Activated CD4-positive, alpha-beta T cell treated with anti-CD3 and anti-CD28 coated beads, Interleukin-2, amount 10 ng/mL, durations not matched to agents 7 days and 5 days (primary cell): ENCODE measurements around the gene TMEM143. TPM values are rescaled to one million over a fixed set of nuclear protein-coding genes. Genes with fewer than 3 reads are reported as not detected.

Source experiments
- CTCF ChIA-PET: fragments of 350-600 bp; sonication (Branson Sonifier 250); formaldehyde crosslinking; loops from one replicate; lab custom pipeline; 2021; ENCODE audit warnings: antibody characterized with exemption; lab: Charles Lee
- POLR2A ChIA-PET: fragments of 350-600 bp; sonication (Branson Sonifier 250); formaldehyde crosslinking; loops from one replicate; lab custom pipeline; 2021; ENCODE audit warnings: antibody characterized with exemption; lab: Charles Lee
- DNase-seq: peaks from one replicate; pipeline ENCODE4 v3.0.0-alpha.2; 2020
- H3K27ac Mint-ChIP-seq: one replicate; pipeline ENCODE4 v1.8.0; 2021; ENCODE audit warnings: mild to moderate bottlenecking, moderate library complexity, mixed read lengths
- H3K27me3 Mint-ChIP-seq: one replicate; pipeline ENCODE4 v1.8.0; 2021; ENCODE audit warnings: mixed read lengths
- H3K36me3 Mint-ChIP-seq: one replicate; pipeline ENCODE4 v1.8.0; 2021; ENCODE audit warnings: low read depth, mixed read lengths
- H3K4me1 Mint-ChIP-seq: one replicate; pipeline ENCODE4 v1.8.0; 2021; ENCODE audit warnings: mixed read lengths
- H3K4me3 Mint-ChIP-seq: one replicate; pipeline ENCODE4 v1.8.0; 2021; ENCODE audit warnings: mild to moderate bottlenecking, moderate library complexity, mixed read lengths
- H3K9me3 Mint-ChIP-seq: one replicate; pipeline ENCODE4 v1.8.0; 2021; ENCODE audit warnings: mixed read lengths
- total RNA-seq, 2 experiments: library from RNA; stranded (reverse); gene quantifications; one replicate each; pipeline ENCODE4 v1.2.3, GENCODE V29; 2021

TMEM143 gene
- total RNA-seq, 2 experiments from 2014 or later, result 19.0 to 21.7 TPM

DNA sequence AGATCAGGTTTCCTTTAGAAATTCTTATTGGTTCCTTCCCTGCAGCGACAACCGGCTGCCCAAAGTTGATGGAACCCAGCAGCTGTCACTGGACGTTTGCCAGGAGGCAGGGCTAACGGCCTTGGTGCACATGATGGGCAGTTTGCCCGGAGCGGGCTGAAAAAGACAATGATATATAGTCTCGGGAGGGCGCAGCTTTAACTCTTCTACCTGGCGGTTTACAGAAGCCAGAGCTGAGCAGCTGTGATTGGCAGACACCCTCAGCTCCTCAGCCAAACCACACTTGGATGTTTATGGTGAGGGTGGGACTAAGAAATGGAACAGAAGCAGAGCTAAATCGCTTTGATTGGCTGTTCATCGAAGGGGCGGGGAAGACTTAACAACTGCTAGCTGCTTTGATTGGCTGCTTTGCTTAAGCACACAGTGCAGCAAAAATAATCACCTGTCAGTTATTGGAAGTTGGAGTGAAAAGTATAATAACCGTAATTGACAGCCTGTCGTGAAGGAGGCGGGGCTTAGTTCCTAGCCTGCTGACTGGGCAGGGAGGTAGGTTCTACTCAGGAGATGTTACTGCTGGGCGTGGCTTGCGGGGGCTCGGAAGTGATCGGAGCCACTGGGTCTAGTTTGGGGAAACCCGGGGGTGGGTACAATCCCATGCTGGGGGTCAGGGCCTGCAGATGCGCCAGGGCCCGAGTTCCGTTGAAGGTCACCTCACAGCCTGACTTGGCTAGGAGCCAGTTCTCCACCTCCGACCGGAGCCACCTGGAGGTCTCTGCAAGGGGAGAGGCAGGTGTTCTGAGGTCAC lies 30.9 kb downstream of the TMEM143 start:
- Mint-ChIP-seq H3K4me1 (peaks cover 51% of the 10 kb centered on the region), H3K27me3 (no peaks in the 10 kb centered on the region), H3K27ac (peak overlapping the region; percentile 90), H3K36me3 (peaks cover 51% of the 10 kb centered on the region), H3K9me3 (no peaks in the 10 kb centered on the region), H3K4me3 (peak overlapping the region; percentile 81)
- ChIA-PET POLR2A (interaction anchor here (1.2 to 2.4 kb wide), 2 partner anchors 9 to 11 kb away, joined by 7 to 21 read pairs; a partner anchor contains a TSS), CTCF (interaction anchor here (0.5 to 4.6 kb wide), 17 partner anchors 9 to 1028 kb away, joined by 3 to 83 read pairs (median 9); partner anchors contain the start of genes EMP3, RPL18, SPHK2 and SYNGR4)
- peak; percentile 99 for DNase-seq

- Mint-ChIP-seq H3K9me3 (no peaks in the 10 kb centered on the region), H3K27ac (peak overlapping the region; percentile 90), H3K4me3 (peak overlapping the region; percentile 81), H3K36me3 (peaks cover 56% of the 10 kb centered on the region), H3K27me3 (no peaks in the 10 kb centered on the region), H3K4me1 (peaks cover 57% of the 10 kb centered on the region)
- DNase-seq, result no peak
- ChIA-PET CTCF (interaction anchor here (0.5 to 4.6 kb wide), 9 partner anchors 9 to 1028 kb away, joined by 3 to 83 read pairs (median 3); partner anchors contain the start of gene EMP3), POLR2A (interaction anchor here (1.2 to 2.4 kb wide), 2 partner anchors 9 to 11 kb away, joined by 7 to 21 read pairs; a partner anchor contains a TSS)
These were observed 31.4 kb downstream of the TMEM143 start for GRCh38 chr19:48332351-48332661.

GRCh38 chr19:48330012-48330681 lies 33.6 kb downstream of the TMEM143 start:
- DNase-seq, result peak; percentile 92
- Mint-ChIP-seq H3K36me3 (peaks cover 74% of the 10 kb centered on the region), H3K9me3 (no peaks in the 10 kb centered on the region), H3K27me3 (no peaks in the 10 kb centered on the region), H3K27ac (peak overlapping the region; percentile 90), H3K4me1 (peaks cover 69% of the 10 kb centered on the region), H3K4me3 (peak overlapping the region; percentile 81)
- POLR2A ChIA-PET, result interaction anchor here (1.2 kb wide), 1 partner anchor 75 kb away, joined by 4 read pairs; no protein-coding TSS in a partner anchor
- CTCF ChIA-PET, result interaction anchor here (0.6 to 1.5 kb wide), 5 partner anchors 16 to 869 kb away, joined by 3 to 6 read pairs (median 3); no protein-coding TSS in a partner anchor

DNA sequence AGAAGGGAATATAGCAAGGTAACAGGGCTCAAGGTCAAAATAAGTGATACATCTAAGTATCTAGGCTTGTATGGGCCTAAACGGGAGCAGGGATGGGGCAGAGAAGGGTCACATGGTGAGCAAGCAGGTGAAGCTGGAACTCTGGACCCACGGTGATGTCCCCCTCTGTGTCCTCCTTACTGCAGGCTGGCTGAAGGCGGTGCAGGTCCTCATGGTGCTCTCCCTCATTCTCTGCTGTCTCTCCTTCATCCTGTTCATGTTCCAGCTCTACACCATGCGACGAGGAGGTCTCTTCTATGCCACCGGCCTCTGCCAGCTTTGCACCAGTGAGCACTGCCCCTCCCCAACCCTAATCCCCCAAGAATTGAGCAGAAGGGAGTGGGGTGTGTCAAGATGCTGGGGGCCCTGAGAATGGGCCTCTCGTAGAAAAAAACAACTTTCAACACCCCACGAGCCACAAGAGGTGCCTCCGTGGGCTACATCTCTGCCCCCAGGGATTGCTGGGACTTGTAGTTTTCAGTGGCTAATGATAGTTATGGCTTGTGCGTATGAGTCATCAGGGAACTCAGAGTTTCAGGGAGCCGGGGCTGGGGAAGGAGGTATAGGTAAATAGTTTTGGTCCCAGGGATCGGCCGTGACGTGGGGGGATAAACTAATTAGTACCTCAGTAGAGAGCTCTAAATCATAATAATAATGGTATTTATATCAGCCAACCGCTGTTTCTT lies 34.4 kb downstream of the TMEM143 start:
- peak overlapping the region; percentile 81 for H3K4me3 Mint-ChIP-seq
- peak overlapping the region; percentile 90 for H3K27ac Mint-ChIP-seq
- CTCF ChIA-PET, result interaction anchor here (0.6 to 1.5 kb wide), 4 partner anchors 15 to 142 kb away, joined by 3 to 6 read pairs (median 3); partner anchors contain the start of gene KDELR1
- no peaks in the 10 kb centered on the region for H3K9me3 Mint-ChIP-seq
- POLR2A ChIA-PET, result interaction anchor here (1.2 kb wide), 1 partner anchor 74 kb away, joined by 4 read pairs; no protein-coding TSS in a partner anchor
- peaks cover 73% of the 10 kb centered on the region for H3K36me3 Mint-ChIP-seq
- H3K27me3 Mint-ChIP-seq, result no peaks in the 10 kb centered on the region
- H3K4me1 Mint-ChIP-seq, result peaks cover 69% of the 10 kb centered on the region
- peak; percentile 53 for DNase-seq

DNA sequence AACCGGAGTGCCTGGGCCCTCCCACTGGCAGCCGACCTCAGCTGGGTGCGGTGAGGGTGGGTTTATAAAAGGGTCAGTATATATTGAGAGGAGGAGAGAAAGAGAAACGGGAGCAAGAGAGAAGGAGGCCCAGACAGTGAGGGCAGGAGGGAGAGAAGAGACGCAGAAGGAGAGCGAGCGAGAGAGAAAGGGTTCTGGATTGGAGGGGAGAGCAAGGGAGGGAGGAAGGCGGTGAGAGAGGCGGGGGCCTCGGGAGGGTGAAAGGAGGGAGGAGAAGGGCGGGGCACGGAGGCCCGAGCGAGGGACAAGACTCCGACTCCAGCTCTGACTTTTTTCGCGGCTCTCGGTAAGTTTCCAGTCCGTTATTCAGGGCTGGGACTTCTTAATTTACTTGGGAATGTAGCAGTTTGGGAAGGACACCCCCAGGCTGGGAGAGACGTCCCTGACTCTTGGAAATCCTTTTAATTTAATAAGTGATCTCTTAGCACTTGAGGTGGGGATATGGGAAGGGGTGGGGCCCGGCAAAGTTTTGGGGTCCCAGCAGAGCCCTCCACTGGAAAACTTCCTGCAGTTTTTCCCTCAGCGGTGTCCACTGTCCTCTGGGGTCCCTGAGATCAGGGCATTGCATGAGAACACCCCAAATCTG lies 38.4 kb downstream of the TMEM143 start, which contains the start of gene EMP3:
Gene EMP3, plus strand, starts transcription at position 288 of the 646 bp plus-strand sequence. CDS start 1,293 bp downstream, outside the sequence.
- Mint-ChIP-seq H3K36me3 (peaks cover 63% of the 10 kb centered on the region), H3K4me3 (peak within 1 kb of the TSS; percentile 85), H3K27me3 (no peaks in the 10 kb centered on the region), H3K4me1 (peaks cover 80% of the 10 kb centered on the region), H3K9me3 (no peaks in the 10 kb centered on the region), H3K27ac (peak within 1 kb of the TSS; percentile 84)
- DNase-seq, result peak; percentile 92
- CTCF ChIA-PET, result interaction anchor here (0.8 to 5.8 kb wide), 4 partner anchors 9 to 321 kb away, joined by 3 to 83 read pairs (median 4); partner anchors contain the start of genes CA11 and KDELR1
- POLR2A ChIA-PET, result no interaction called here

GRCh38 chr19:48321622-48322591 lies 41.8 kb downstream of the TMEM143 start:
- peaks cover 61% of the 10 kb centered on the region for H3K4me1 Mint-ChIP-seq

DNA sequence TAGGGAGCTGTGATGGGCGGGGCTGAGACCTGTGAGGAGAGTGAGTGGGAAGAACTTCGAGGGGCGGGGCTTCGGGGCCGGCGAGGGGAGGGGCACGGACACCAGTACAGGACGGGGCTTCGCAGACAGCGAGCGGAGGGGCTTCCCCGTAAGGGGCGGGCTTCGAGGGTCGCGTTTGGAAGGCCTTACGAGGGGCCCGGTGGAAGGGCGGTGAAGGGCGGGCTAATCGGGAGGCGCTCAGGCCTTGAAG lies 42.4 kb downstream of the TMEM143 start:
- no peaks in the 10 kb centered on the region for H3K27me3 Mint-ChIP-seq
- peak overlapping the region; percentile 87 for H3K4me3 Mint-ChIP-seq
- CTCF ChIA-PET, result interaction anchor here (0.7 to 5.8 kb wide), 7 partner anchors 13 to 181 kb away, joined by 3 to 83 read pairs (median 5); partner anchors contain the start of genes KDELR1, SYNGR4 and TMEM143
- peaks cover 58% of the 10 kb centered on the region for H3K4me1 Mint-ChIP-seq
- POLR2A ChIA-PET, result interaction anchor here (1.8 kb wide), 1 partner anchor 12 kb away, joined by 21 read pairs; no protein-coding TSS in a partner anchor
- H3K36me3 Mint-ChIP-seq, result peaks cover 25% of the 10 kb centered on the region
- peak; percentile 100 for DNase-seq
- no peaks in the 10 kb centered on the region for H3K9me3 Mint-ChIP-seq
- H3K27ac Mint-ChIP-seq, result peak overlapping the region; percentile 98

More at GRCh38 chr19:48321622-48322591, 41.8 kb downstream of the TMEM143 start:
- POLR2A ChIA-PET, result interaction anchor here (0.6 to 1.8 kb wide), 3 partner anchors 11 to 72 kb away, joined by 4 to 21 read pairs (median 5); partner anchors contain the start of genes SYNGR4 and TMEM143
- H3K27ac Mint-ChIP-seq, result peak overlapping the region; percentile 98
- H3K36me3 Mint-ChIP-seq, result peaks cover 31% of the 10 kb centered on the region
- H3K27me3 Mint-ChIP-seq, result no peaks in the 10 kb centered on the region
- peak; percentile 99 for DNase-seq
- H3K4me3 Mint-ChIP-seq, result peak overlapping the region; percentile 87
- CTCF ChIA-PET, result interaction anchor here (0.5 to 5.8 kb wide), 8 partner anchors 12 to 348 kb away, joined by 3 to 83 read pairs (median 4); partner anchors contain the start of genes KDELR1, SYNGR4 and TMEM143
- H3K9me3 Mint-ChIP-seq, result no peaks in the 10 kb centered on the region

DNA sequence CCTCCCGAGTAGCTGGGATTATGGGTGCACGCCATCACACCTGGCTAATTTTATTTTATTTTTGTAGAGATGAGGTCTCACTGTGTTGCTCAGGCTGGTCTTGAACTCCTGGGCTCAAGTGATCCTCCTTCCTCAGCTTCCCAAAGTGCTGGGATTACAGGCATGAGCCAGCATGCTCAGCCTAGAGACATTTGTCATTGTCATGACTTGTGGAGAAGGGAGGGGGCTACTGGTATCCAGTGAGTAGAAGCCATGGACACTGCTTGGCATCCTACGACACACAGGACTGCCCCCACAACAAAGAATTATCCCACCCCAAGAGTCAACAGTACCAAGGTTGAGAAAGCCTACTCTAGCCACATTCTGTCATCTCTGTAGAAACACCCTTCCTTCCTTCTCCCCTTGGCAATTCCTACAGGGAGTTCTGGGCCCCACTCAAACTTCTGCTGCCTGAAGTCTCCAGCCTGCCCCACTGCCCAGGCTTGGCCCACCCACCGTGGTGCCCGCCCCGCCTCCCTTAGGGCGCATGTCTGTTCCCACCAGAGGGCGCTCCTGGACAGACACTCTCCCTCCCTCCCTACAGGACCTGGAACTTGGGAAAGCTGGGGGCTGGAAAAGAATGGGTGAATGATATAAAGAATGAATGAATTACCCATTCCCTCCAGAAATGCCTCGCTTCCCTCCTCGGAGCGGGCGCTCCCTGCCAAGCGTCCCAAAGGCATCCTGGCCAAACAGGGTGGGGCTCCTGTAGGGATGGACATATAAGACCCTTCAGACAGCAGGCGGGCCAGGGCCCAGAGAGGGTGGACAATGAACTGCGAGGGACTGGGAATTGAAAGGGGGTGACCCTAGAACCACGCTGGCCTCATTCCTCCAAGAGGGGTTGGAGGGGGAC lies 43.8 kb downstream of the TMEM143 start:
- H3K36me3 Mint-ChIP-seq, result peaks cover 14% of the 10 kb centered on the region

GRCh38 chr19:48318286-48318987 lies 45.3 kb downstream of the TMEM143 start:
- H3K36me3 Mint-ChIP-seq, result peaks cover 8% of the 10 kb centered on the region
- no peaks in the 10 kb centered on the region for H3K9me3 Mint-ChIP-seq
- peak overlapping the region; percentile 13 for H3K27ac Mint-ChIP-seq
- ChIA-PET CTCF (interaction anchor here (0.7 to 4.2 kb wide), 4 partner anchors 10 to 50 kb away, joined by 3 to 44 read pairs (median 4); no protein-coding TSS in a partner anchor), POLR2A (no interaction called here)
- no peaks in the 10 kb centered on the region for H3K27me3 Mint-ChIP-seq
- H3K4me3 Mint-ChIP-seq, result no peak overlapping the region
- peaks cover 35% of the 10 kb centered on the region for H3K4me1 Mint-ChIP-seq
- DNase-seq, result no peak

More for the DNA sequence above, 43.8 kb downstream of the TMEM143 start:
- H3K4me3 Mint-ChIP-seq, result peak overlapping the region; percentile 87
- no peaks in the 10 kb centered on the region for H3K9me3 Mint-ChIP-seq
- ChIA-PET CTCF (interaction anchor here (0.6 to 4.2 kb wide), 4 partner anchors 13 to 104 kb away, joined by 3 to 44 read pairs (median 4); partner anchors contain the start of gene KDELR1), POLR2A (no interaction called here)
- peak overlapping the region; percentile 98 for H3K27ac Mint-ChIP-seq
- H3K4me1 Mint-ChIP-seq, result peaks cover 50% of the 10 kb centered on the region
- H3K27me3 Mint-ChIP-seq, result no peaks in the 10 kb centered on the region
- DNase-seq, result peak; percentile 82
